ENCODE data around the gene PLD5. TPM values are rescaled to one million over a fixed set of nuclear protein-coding genes. Genes with fewer than 3 reads are reported as not detected.
"Not testable (repeated sequence)": the region's sequence is repeated elsewhere in the genome, so short reads cannot be mapped to it uniquely, and the experiment has no call there.

The PLD5 gene
- total and polyA plus RNA-seq, 11 donors = 0.05 to 0.96 (median 0.21) TPM; not detected in 2

DNA sequence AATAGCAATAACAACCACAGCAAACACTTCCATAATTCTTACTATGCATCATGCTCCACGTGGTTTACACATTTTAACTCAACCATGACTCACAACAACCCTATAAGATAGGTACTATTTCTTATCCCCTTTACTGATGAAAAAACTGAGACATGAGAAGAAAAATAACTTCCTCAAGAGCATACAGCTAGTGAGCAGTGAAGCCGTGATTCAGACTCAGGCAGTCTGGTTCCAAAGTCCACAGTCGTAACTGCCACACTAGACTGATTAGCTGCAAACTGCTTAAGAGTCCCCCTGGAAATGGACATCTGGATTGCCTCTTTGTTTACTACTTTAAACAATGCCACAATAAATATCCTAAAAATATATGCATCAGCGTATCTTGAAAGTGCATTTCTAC lies 55.7 kb downstream of the PLD5 start:
- no peak for DNase-seq
- Histone ChIP-seq H3K27me3 (peaks cover 0 to 7% (median 0%) of the 10 kb centered on the region in 9 donors), H3K9me3 (no peaks in the 10 kb centered on the region), H3K36me3 (no peaks in the 10 kb centered on the region), H3K4me3 (no peak overlapping the region), H3K4me1 (no peaks in the 10 kb centered on the region), H3K27ac (no peak overlapping the region)
- intact Hi-C loops (cut with DNase I) = loop anchor here in 6 of 10 donors (5.0 to 10.0 kb wide), 4 partner anchors 546 to 859 kb away; no protein-coding TSS in a partner anchor
- no peak for ATAC-seq
- 58 to 68% (median 65%) methylated on average over 4 of the region's 4 CpGs for WGBS, 4 donors
- TF ChIP-seq, protein P1, sequence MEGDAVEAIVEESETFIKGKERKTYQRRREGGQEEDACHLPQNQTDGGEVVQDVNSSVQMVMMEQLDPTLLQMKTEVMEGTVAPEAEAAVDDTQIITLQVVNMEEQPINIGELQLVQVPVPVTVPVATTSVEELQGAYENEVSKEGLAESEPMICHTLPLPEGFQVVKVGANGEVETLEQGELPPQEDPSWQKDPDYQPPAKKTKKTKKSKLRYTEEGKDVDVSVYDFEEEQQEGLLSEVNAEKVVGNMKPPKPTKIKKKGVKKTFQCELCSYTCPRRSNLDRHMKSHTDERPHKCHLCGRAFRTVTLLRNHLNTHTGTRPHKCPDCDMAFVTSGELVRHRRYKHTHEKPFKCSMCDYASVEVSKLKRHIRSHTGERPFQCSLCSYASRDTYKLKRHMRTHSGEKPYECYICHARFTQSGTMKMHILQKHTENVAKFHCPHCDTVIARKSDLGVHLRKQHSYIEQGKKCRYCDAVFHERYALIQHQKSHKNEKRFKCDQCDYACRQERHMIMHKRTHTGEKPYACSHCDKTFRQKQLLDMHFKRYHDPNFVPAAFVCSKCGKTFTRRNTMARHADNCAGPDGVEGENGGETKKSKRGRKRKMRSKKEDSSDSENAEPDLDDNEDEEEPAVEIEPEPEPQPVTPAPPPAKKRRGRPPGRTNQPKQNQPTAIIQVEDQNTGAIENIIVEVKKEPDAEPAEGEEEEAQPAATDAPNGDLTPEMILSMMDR (IDR thresholded peaks at IDR 0.05) = no peak
- no peak for TF ChIP-seq POLR2A (IDR thresholded peaks at IDR 0.05)

DNA sequence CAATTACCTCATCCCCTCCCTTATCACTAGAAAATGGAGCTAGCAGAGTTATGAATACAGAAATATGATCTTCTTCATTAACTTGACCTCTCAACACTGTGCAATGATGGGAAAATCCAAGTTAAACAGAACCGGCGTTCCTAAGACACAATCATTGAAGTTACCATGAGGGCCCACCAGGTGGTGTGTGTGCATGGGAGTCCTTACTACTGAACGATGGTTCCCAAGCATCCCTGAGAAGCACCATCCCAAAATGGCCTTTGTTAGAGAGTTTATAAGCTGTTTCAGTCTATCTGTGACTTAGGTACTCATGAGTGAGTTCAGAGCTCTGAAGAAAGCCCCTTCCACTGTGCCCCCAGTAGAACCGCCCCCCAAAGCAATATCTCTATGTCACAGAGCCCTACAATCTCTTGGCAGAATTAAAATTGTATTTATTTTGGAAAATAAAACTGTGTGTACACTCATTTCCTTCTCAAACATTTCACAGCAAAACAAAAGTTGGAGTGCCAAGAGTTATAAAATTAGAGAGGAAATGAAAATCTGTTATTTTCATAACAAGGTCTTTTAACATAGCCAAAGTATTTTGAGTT lies 56.8 kb downstream of the PLD5 start:
- peaks cover 0 to 7% (median 0%) of the 10 kb centered on the region in 9 donors for H3K27me3 ChIP-seq
- ATAC-seq = peak in 3 of 4 donors; percentile 67 to 80 (median 75)
- no peak overlapping the region for H3K4me3 ChIP-seq
- TF ChIP-seq POLR2A (IDR thresholded peaks at IDR 0.05) = no peak
- TF ChIP-seq, protein P1 (IDR thresholded peaks at IDR 0.05) = peak; percentile 30 to 73 (median 65)
- no peaks in the 10 kb centered on the region for H3K9me3 ChIP-seq
- no peaks in the 10 kb centered on the region for H3K36me3 ChIP-seq
- 10 to 17% (median 12%) methylated on average over 4 of the region's 4 CpGs for WGBS, 4 donors
- H3K27ac ChIP-seq = no peak overlapping the region
- H3K4me1 ChIP-seq = no peaks in the 10 kb centered on the region
- DNase-seq = peak in 4 of 5 donors; percentile 27 to 52 (median 39)
- intact Hi-C loops (cut with DNase I) = loop anchor here in 6 of 10 donors (5.0 to 10.0 kb wide), 4 partner anchors 547 to 860 kb away; no protein-coding TSS in a partner anchor

DNA sequence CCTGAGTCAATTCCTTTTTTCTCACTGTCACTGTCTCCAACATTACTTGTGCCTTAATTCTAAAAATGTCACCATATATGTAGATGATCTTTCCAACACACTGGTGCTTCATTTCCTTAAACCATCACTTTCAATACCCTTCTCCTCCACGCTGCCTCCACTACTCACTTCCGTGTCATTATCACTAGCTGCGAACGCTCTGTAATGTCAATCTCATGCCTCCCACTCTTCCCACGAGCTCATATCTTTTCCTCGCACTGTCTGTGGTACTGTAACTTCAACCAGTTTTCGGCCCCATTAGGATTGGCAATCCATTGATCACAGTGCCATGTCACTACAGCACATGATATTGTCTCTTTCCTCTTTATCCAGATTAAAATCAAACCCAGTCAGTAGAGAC lies 61.6 kb downstream of the PLD5 start:
- Histone ChIP-seq H3K4me1 (no peaks in the 10 kb centered on the region), H3K27ac (no peak overlapping the region), H3K9me3 (no peaks in the 10 kb centered on the region), H3K36me3 (no peaks in the 10 kb centered on the region), H3K4me3 (no peak overlapping the region), H3K27me3 (peaks cover 0 to 6% (median 0%) of the 10 kb centered on the region in 9 donors)
- intact Hi-C loops (cut with DNase I) = loop anchor here in 3 of 10 donors (10.0 kb wide), 2 partner anchors 552 to 862 kb away; no protein-coding TSS in a partner anchor
- DNase-seq (no peak), ATAC-seq (no peak)
- TF ChIP-seq POLR2A (IDR thresholded peaks at IDR 0.05) = no peak
- TF ChIP-seq, protein P1 (IDR thresholded peaks at IDR 0.05) = no peak
- WGBS, 4 donors = 72 to 84% (median 76%) methylated on average over 7 of the region's 7 CpGs

DNA sequence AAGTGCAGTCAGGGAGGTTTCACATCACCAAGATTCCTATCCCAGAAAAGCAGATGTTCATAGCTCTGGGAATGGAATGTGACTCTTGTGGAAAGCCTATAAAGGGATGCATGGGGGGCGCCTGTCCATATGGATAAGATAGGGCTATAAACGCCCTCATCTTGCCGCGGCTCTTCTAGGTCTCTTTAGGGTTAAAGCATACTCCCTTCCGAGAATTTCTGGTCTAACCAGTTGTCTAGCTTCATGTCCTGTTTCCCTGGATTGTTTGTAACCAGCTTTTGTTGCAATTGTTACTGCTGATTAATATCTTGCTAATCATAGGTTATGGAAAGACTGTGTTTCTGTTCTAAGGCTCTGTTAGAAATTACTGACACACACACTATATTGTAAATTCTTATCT lies 64.8 kb downstream of the PLD5 start:
- not testable (repeated sequence) for ATAC-seq, DNase-seq, H3K36me3 ChIP-seq, H3K9me3 ChIP-seq, H3K4me1 ChIP-seq, H3K27ac ChIP-seq, H3K4me3 ChIP-seq
- intact Hi-C loops (cut with DNase I) = loop anchor here in 5 of 10 donors (10.0 kb wide), 3 partner anchors 435 to 865 kb away; no protein-coding TSS in a partner anchor
- 67 to 72% (median 67%) methylated on average over 5 of the region's 5 CpGs for WGBS, 4 donors
- H3K27me3 ChIP-seq = peaks cover 0 to 20% (median 0%) of the 10 kb centered on the region in 9 donors
